ENCODE measurements around the gene PRRC1.

GRCh38 chr5:127567026-127567768 is 49.8 kb downstream of the PRRC1 start:
- TF ChIP-seq CTCF (IDR thresholded peaks at IDR 0.05) (no peak), EP300 (IDR thresholded peaks at IDR 0.05) (no peak)

All from tibial nerve (tissue), 4 donors.